Ovary (tissue), 9 donors: ENCODE data around the gene LAMTOR4. TPM values are rescaled to one million over a fixed set of nuclear protein-coding genes. Genes with fewer than 3 reads are reported as not detected.

Experiments
- DNase-seq, 5 donors: peaks; one replicate each; pipeline ENCODE4 v3.0.0-alpha.2; 2019 to 2020
- H3K27ac ChIP-seq, 2 donors: fragments of 200-600 bp; one replicate each; pipeline versions ENCODE4 v1.5.1 to v1.8.0; 2019 to 2022
- H3K27me3 ChIP-seq: fragments of 200-600 bp; one replicate; pipeline ENCODE4 v1.8.0; 2022
- H3K36me3 ChIP-seq: fragments of 200-600 bp; sonication (generic); one replicate; pipeline ENCODE4 v1.5.1; 2019
- H3K4me1 ChIP-seq: one replicate; pipeline ENCODE4 v1.8.1; 2013; ENCODE audit warnings: mild to moderate bottlenecking, moderate library complexity; ENCODE audit not compliant: insufficient read depth
- H3K4me3 ChIP-seq: fragments of 200-600 bp; sonication (generic); one replicate; pipeline ENCODE4 v1.5.1; 2017
- H3K9me3 ChIP-seq, 2 donors: fragments of 200-600 bp in 1 of 2; sonication (generic) in 1 of 2; one replicate each; pipeline versions ENCODE4 v1.5.1 to v1.8.1; 2013 to 2019; ENCODE audit warnings: mild to moderate bottlenecking in 1 of 2, moderate library complexity in 1 of 2
- EP300 ChIP-seq: sonication (generic); formaldehyde crosslinking; IDR thresholded peaks from one replicate; pipeline ENCODE4 v1.6.1; 2017; ENCODE audit warnings: antibody characterized with exemption
- POLR2A ChIP-seq: fragments of 450-650 bp; IDR thresholded peaks from one replicate; pipeline ENCODE4 v1.6.1; 2017; ENCODE audit warnings: antibody characterized with exemption, mild to moderate bottlenecking, moderate library complexity
- WGBS, 3 donors: extraction: QIAGEN DNeasy Blood & Tissue Kit in 1 of 3; methylation state at CpG; one replicate each; pipeline versions ENCODE4 v1.1.5 to v1.1.7; 2013 to 2017; 5-methylcytosine and 5-hydroxymethylcytosine counted together
- intact Hi-C, 4 donors: fragments of 100-400 bp; cut with DNase I; formaldehyde crosslinking; loops; one replicate each; pipeline versions ENCODE4 v1.11.0 to v1.15.1; 2022 to 2023
- polyA plus RNA-seq, 2 donors: library from polyadenylated mRNA; stranded (reverse); fragments of 200-250 nt in 1 of 2; fragments of 350-450 nt in 1 of 2; fragmentation: Illumina TruSeq in 1 of 2; extraction: RNeasy Lipid Tissue Mini Kit (QIAGEN cat#74804) in 1 of 2; gene quantifications; one replicate each; pipeline ENCODE4 v1.2.3, GENCODE V29; 2013 to 2014
- total RNA-seq, 7 donors: library from RNA; depleted of rRNA in 2 of 7; stranded (reverse); fragments of >200 nt in 2 of 7; fragmentation: NEBNext Ultra II Directional in 3 of 7; extraction: Animal tissue kit (Norgen Biotek cat#: 25700) in 3 of 7; gene quantifications; one replicate each; pipeline versions ENCODE4 v1.1.0 to v1.2.4, GENCODE V29; 2016 to 2023
- TF ChIP-seq, protein P1 (sequence below), 3 donors: fragments of 450-650 bp in 2 of 3; fragments of 200-600 bp in 1 of 3; IDR thresholded peaks; one replicate each; pipeline versions ENCODE4 v1.5.1 to v1.8.0; 2016 to 2022; ENCODE audit warnings: antibody characterized with exemption in 3 of 3, mild to moderate bottlenecking in 1 of 3
- donor health status: DM: no; HTN: no; CAD: no; lungs with moderate emphysema.
- donor health status: DM: no; HTN: no; CAD: no.
- donor health status: Bipolar disorder and iron deficiency.
- donor health status: DM: yes; HTN: yes; CAD: no.
- donor health status: DM: no; HTN: no; CAD: no.
- donor health status: DM: yes; HTN: yes; CAD: no.

LAMTOR4 gene
- total and polyA plus RNA-seq, 9 donors, result 10.3 to 246 (median 108) TPM

DNA sequence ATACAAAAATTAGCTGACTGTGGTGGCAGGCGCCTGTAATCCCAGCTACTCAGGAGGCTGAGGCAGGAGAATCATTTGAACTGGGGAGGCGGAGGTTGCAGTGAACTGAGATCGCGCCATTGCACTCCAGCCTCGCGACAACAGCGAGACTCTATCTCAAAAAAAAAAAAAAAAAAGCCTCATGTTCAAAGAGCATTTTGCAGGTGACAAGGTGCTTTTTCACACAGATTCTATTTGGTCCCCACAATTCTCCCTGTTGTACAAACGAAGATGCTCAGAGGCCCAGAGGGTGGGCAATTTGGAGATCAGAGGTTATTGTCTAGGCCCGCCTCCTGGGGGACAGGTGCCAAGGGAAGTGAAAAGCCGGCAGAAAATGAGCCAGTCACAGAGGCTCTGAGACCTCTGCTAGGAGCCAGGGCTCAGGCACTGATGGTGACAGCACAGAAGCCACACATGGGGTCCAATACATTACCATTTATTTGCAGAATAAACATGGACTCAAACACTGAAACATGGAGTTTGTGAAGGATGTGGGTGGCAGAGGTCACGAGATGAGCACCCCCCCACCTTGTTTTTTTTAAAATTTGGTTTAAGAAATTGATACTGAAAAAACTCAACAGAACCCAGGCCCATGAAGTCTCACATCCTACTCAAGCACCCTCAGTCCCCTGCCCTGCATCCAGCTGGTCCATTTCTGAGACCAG lies 20.6 kb downstream of the LAMTOR4 start:
- Histone ChIP-seq H3K9me3 (no peaks in the 10 kb centered on the region), H3K4me3 (no peak overlapping the region), H3K27ac (no peak overlapping the region), H3K36me3 (no peaks in the 10 kb centered on the region), H3K4me1 (peaks cover 6% of the 10 kb centered on the region), H3K27me3 (no peaks in the 10 kb centered on the region)
- intact Hi-C loops, result no loop called here
- TF ChIP-seq, protein P1, sequence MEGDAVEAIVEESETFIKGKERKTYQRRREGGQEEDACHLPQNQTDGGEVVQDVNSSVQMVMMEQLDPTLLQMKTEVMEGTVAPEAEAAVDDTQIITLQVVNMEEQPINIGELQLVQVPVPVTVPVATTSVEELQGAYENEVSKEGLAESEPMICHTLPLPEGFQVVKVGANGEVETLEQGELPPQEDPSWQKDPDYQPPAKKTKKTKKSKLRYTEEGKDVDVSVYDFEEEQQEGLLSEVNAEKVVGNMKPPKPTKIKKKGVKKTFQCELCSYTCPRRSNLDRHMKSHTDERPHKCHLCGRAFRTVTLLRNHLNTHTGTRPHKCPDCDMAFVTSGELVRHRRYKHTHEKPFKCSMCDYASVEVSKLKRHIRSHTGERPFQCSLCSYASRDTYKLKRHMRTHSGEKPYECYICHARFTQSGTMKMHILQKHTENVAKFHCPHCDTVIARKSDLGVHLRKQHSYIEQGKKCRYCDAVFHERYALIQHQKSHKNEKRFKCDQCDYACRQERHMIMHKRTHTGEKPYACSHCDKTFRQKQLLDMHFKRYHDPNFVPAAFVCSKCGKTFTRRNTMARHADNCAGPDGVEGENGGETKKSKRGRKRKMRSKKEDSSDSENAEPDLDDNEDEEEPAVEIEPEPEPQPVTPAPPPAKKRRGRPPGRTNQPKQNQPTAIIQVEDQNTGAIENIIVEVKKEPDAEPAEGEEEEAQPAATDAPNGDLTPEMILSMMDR (IDR thresholded peaks at IDR 0.05), result no peak
- no peak for TF ChIP-seq POLR2A
- no peak for TF ChIP-seq EP300
- 85 to 90% (median 88%) methylated on average over 11 of the region's 11 CpGs for WGBS, 3 donors
- DNase-seq, result peak in 1 of 5 donors; percentile 38

DNA sequence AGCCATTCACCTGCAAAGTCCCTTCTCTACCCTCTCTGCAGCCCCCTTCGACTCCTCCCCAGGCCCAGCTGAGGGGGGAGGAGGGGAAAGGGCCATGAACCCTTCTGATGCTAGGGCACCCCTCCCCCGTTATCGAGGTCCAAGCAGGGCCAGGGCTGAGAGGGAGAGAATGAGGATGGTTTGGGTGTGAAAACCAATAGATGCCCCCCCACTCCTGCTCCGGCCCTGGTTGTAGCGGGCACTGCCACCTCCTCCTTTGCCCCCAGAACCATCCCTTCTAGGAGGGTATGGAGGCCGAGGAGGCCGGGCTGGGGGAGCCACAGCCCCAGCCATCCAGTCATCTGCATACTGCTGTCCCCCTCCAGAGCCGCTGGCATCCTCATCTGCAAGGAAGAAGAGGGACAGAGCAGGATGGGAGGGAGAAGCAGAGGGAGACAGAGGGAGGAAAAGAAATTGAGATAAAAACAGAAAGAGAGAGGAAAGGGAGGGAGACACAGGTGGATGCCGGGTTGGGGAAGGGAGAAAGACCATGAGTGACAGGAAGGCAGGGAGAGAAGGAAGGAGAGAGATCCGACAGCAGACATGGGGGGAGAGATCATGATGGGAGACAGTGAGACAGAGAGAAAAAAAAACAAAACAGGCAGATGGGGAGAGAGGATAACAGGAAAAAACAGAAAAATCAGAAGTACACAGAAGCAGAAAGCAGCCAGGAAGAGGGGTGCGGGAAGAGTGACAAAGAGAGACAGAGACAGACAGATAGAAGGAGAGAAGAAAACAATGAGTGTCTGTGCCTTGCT lies 21.6 kb downstream of the LAMTOR4 start:
- Histone ChIP-seq H3K36me3 (no peaks in the 10 kb centered on the region), H3K9me3 (no peaks in the 10 kb centered on the region), H3K27ac (no peak overlapping the region), H3K4me1 (peaks cover 6% of the 10 kb centered on the region), H3K4me3 (no peak overlapping the region), H3K27me3 (no peaks in the 10 kb centered on the region)
- intact Hi-C loops, result no loop called here
- peak in 1 of 5 donors; percentile 29 for DNase-seq
- WGBS, 3 donors, result 82 to 89% (median 87%) methylated on average over 11 of the region's 11 CpGs
- TF ChIP-seq, protein P1 (IDR thresholded peaks at IDR 0.05), result no peak
- TF ChIP-seq EP300 (no peak), POLR2A (no peak)

DNA sequence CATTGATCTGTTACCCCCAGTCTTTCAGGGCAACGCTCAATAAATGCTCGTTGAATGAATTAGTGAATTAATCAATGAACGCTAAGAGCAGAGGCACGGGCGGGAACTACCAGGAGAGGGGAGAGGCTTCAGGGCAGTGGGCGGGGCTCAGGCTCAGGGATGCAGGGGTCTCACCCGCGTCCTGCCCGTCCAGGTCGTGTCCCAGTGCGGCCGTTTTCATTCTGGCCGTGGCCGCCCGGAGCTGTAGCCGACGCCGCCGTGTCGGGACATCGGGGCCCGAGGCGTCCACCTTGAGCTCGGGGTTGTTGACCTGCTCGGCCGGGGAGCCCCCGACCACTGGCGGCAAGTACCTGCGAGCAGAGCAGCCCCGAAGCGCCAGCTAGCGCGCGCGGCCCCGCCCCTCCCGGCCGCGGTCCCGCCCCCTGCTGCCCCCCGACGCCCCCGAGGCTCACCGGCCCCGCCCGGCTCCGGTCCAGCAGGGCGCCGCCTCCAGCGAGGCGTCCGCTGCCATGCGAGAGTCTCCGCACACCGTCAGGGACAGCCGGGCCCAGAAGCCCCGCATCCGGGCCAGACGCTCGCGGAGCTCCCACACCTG lies 22.5 kb downstream of the LAMTOR4 start:
- DNase-seq, result peak in 1 of 5 donors; percentile 62

DNA sequence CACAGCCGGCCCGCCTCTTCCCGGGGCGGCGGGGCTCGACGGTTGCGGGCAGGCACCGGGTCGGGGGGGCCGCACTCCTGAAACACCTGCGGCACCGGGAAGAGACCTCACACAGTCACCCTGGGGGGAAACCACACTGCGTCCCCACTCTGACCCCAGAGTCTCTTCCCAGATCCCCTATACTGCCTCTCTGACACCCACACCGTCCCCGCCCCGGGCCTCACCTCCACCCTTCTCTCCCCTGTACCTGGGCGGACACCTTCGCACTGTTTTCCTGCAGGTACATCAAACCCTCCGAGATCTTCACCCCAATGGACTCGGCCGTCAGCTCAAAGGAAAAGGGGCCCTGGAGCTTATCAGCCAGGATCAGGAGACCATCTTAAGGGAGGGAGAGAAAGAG lies 23.1 kb downstream of the LAMTOR4 start:
- H3K27me3 ChIP-seq, result no peaks in the 10 kb centered on the region
- 26 to 36% (median 32%) methylated on average over 22 of the region's 22 CpGs for WGBS, 3 donors
- peak overlapping the region; percentile 41 for H3K4me3 ChIP-seq
- H3K4me1 ChIP-seq, result peaks cover 6% of the 10 kb centered on the region
- no peaks in the 10 kb centered on the region for H3K36me3 ChIP-seq
- H3K27ac ChIP-seq, result no peak overlapping the region
- TF ChIP-seq, protein P1 (IDR thresholded peaks at IDR 0.05), result no peak
- no peak for TF ChIP-seq EP300
- no peak for TF ChIP-seq POLR2A
- H3K9me3 ChIP-seq, result no peaks in the 10 kb centered on the region
- intact Hi-C loops, result no loop called here
- no peak for DNase-seq

More for the DNA sequence above, 22.5 kb downstream of the LAMTOR4 start:
- no peaks in the 10 kb centered on the region for H3K9me3 ChIP-seq
- peaks cover 6% of the 10 kb centered on the region for H3K4me1 ChIP-seq
- no peak overlapping the region for H3K27ac ChIP-seq
- peak overlapping the region; percentile 41 for H3K4me3 ChIP-seq
- WGBS, 3 donors, result 7 to 17% (median 9%) methylated on average over 29 to 61 of the region's 61 CpGs
- intact Hi-C loops, result no loop called here
- no peaks in the 10 kb centered on the region for H3K36me3 ChIP-seq
- H3K27me3 ChIP-seq, result no peaks in the 10 kb centered on the region
- TF ChIP-seq EP300 (no peak), POLR2A (no peak)
- TF ChIP-seq, protein P1 (IDR thresholded peaks at IDR 0.05), result no peak
